Measurements from ENCODE around the gene UBXN7.
"Not testable (repeated sequence)": the region's sequence is repeated elsewhere in the genome, so short reads cannot be mapped to it uniquely, and the experiment has no call there.

DNA sequence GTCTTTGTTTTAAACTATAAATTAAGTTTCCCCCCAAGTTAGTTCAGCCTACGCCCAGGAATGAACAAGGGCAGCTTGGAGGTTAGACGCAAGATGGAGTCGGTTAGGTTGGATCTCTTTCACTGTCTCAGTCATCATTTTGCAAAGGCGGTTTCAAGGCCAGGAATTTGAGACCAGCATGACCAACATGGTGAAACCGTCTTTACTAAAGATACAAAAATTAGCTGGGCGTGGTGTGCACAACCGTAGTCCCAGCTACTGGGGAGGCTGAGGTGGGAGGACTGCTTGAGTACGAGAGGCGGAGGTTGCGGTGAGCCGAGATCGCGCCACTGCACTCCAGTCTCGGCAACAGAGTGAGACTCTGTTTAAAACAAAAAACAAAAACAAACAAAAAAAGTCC, 88.3 kb downstream of the UBXN7 start:
- not testable (repeated sequence) for TF ChIP-seq CTCF (conservative IDR thresholded peaks at IDR 0.05 in 1 of 2, IDR thresholded peaks at IDR 0.05 in 1 of 2; ENCODE audit: low read depth in 1 of 2, low read length in 2 of 2); EZH2 (IDR thresholded peaks at IDR 0.05; ENCODE audit: low read length, missing control alignments)
